Spleen (tissue), 7 donors: Measurements from ENCODE around the gene ZNHIT2.

Experiments
- CTCF ChIP-seq, 11 experiments: fragments of 200-600 bp in 7 of 11; fragments of 450-650 bp in 4 of 11; sonication (generic) in 4 of 11; IDR thresholded peaks in 8 of 11; conservative IDR thresholded peaks in 3 of 11; 1 replicate in 7 of 11; 2 replicates in 4 of 11; pipeline versions ENCODE4 v1.4.0 to v1.8.0; 2016 to 2021; ENCODE audit warnings: antibody characterized with exemption in 11 of 11, inconsistent platforms in 4 of 11, mild to moderate bottlenecking in 1 of 11
- POLR2A ChIP-seq, 3 donors: fragments of 450-650 bp; IDR thresholded peaks; one replicate each; pipeline ENCODE4 v1.5.1; 2017; ENCODE audit warnings: antibody characterized with exemption in 3 of 3, mild to moderate bottlenecking in 1 of 3
- POLR2AphosphoS5 ChIP-seq, 3 donors: sonication (generic); formaldehyde crosslinking; IDR thresholded peaks; one replicate each; pipeline ENCODE4 v1.5.1; 2017; ENCODE audit warnings: antibody characterized with exemption in 3 of 3
- donor health status: DM: no; HTN: no; CAD: no; lungs with moderate emphysema.
- donor health status: DM: no; HTN: no; CAD: no.
- donor health status: DM: no; HTN: no; CAD: no.

- TF ChIP-seq POLR2A (IDR thresholded peaks at IDR 0.05) (no peak), CTCF (IDR thresholded peaks at IDR 0.05 in 8 of 11, conservative IDR thresholded peaks at IDR 0.05 in 3 of 11) (no peak), POLR2AphosphoS5 (IDR thresholded peaks at IDR 0.05) (peak in 1 of 3 donors; percentile 26)
Measured at GRCh38 chr11:65130631-65131416, 13.3 kb upstream of the ZNHIT2 start.
